Colonic mucosa (tissue), 4 donors: ENCODE measurements around the gene RFX3. TPM values are rescaled to one million over a fixed set of nuclear protein-coding genes. Genes with fewer than 3 reads are reported as not detected.

ENCODE experiments used
- DNase-seq: peaks from one replicate; pipeline ENCODE4 v3.0.0-alpha.2; 2020
- H3K27ac ChIP-seq: fragments of 200-600 bp; one replicate; pipeline ENCODE4 v1.8.0; 2021
- H3K27me3 ChIP-seq: fragments of 200-600 bp; one replicate; pipeline ENCODE4 v1.8.0; 2021
- H3K36me3 ChIP-seq: fragments of 200-600 bp; one replicate; pipeline ENCODE4 v1.8.0; 2021
- H3K4me1 ChIP-seq: fragments of 200-600 bp; one replicate; pipeline ENCODE4 v1.8.0; 2021; ENCODE audit warnings: mild to moderate bottlenecking
- H3K4me3 ChIP-seq: fragments of 200-600 bp; one replicate; pipeline ENCODE4 v1.8.0; 2021
- H3K9ac ChIP-seq, 2 donors: one replicate each; pipeline ENCODE4 v1.7.0; 2013; ENCODE audit warnings: control low read depth in 2 of 2, low read depth in 2 of 2, low read length in 2 of 2
- H3K9me3 ChIP-seq: fragments of 200-600 bp; one replicate; pipeline ENCODE4 v1.8.0; 2021
- CTCF ChIP-seq: fragments of 200-600 bp; IDR thresholded peaks from one replicate; pipeline ENCODE4 v1.8.0; 2022; ENCODE audit warnings: antibody characterized with exemption, mild to moderate bottlenecking
- intact Hi-C: fragments of 100-400 bp; cut with DNase I; formaldehyde crosslinking; loops from one replicate; pipeline ENCODE4 v1.14.1; 2022
- total RNA-seq, 2 donors: library from RNA; stranded (reverse); fragmentation: NEBNext Ultra II Directional in 1 of 2; extraction: Animal tissue kit (Norgen Biotek cat#: 25700) in 1 of 2; gene quantifications; one replicate each; pipeline ENCODE4 v1.2.1, GENCODE V29; 2021
- donor health status: healthy.
- donor health status: DM: no; HTN: no; CAD: no.
- donor health status: DM: no; HTN: no; CAD: no.

RFX3 gene
- total RNA-seq, 2 donors from 2014 or later, result 9.8 to 12.1 TPM

- no peaks in the 10 kb centered on the region for H3K9me3 ChIP-seq
- DNase-seq, result no peak
- no peak overlapping the region for H3K27ac ChIP-seq
- H3K27me3 ChIP-seq, result no peaks in the 10 kb centered on the region
- H3K36me3 ChIP-seq, result no peaks in the 10 kb centered on the region
- no peak for TF ChIP-seq CTCF
- no peak overlapping the region for H3K4me3 ChIP-seq
- no peaks in the 10 kb centered on the region for H3K4me1 ChIP-seq
- no peak overlapping the region for H3K9ac ChIP-seq
- intact Hi-C loops, result no loop called here
These were observed 155.1 kb downstream of the RFX3 start for GRCh38 chr9:3370715-3371114.

- Histone ChIP-seq H3K9ac (no peak overlapping the region), H3K27ac (no peak overlapping the region), H3K36me3 (no peaks in the 10 kb centered on the region), H3K27me3 (no peaks in the 10 kb centered on the region), H3K4me1 (no peaks in the 10 kb centered on the region), H3K9me3 (no peaks in the 10 kb centered on the region), H3K4me3 (no peak overlapping the region)
- intact Hi-C loops, result no loop called here
- no peak for DNase-seq
- TF ChIP-seq CTCF, result no peak
These were observed 158.6 kb downstream of the RFX3 start for GRCh38 chr9:3367185-3367584.

- no peak overlapping the region for H3K9ac ChIP-seq
- H3K36me3 ChIP-seq, result no peaks in the 10 kb centered on the region
- DNase-seq, result no peak
- no peaks in the 10 kb centered on the region for H3K27me3 ChIP-seq
- no peaks in the 10 kb centered on the region for H3K4me1 ChIP-seq
- H3K4me3 ChIP-seq, result no peak overlapping the region
- no peak overlapping the region for H3K27ac ChIP-seq
- intact Hi-C loops, result no loop called here
- TF ChIP-seq CTCF, result no peak
- no peaks in the 10 kb centered on the region for H3K9me3 ChIP-seq
These were observed 164.0 kb downstream of the RFX3 start for GRCh38 chr9:3361689-3362392.

- TF ChIP-seq CTCF, result no peak
- H3K9me3 ChIP-seq, result no peaks in the 10 kb centered on the region
- no peaks in the 10 kb centered on the region for H3K27me3 ChIP-seq
- no peaks in the 10 kb centered on the region for H3K36me3 ChIP-seq
- no peak overlapping the region for H3K9ac ChIP-seq
- intact Hi-C loops, result no loop called here
- H3K27ac ChIP-seq, result no peak overlapping the region
- no peak for DNase-seq
- no peaks in the 10 kb centered on the region for H3K4me1 ChIP-seq
- no peak overlapping the region for H3K4me3 ChIP-seq
These were observed 164.7 kb downstream of the RFX3 start for GRCh38 chr9:3361116-3361515.

GRCh38 chr9:3360245-3360644 lies 165.6 kb downstream of the RFX3 start:
- H3K27ac ChIP-seq, result no peak overlapping the region
- TF ChIP-seq CTCF, result no peak
- H3K9ac ChIP-seq, result no peak overlapping the region
- H3K27me3 ChIP-seq, result no peaks in the 10 kb centered on the region
- no peak overlapping the region for H3K4me3 ChIP-seq
- no peaks in the 10 kb centered on the region for H3K9me3 ChIP-seq
- DNase-seq, result no peak
- no peaks in the 10 kb centered on the region for H3K4me1 ChIP-seq
- intact Hi-C loops, result no loop called here
- no peaks in the 10 kb centered on the region for H3K36me3 ChIP-seq
